HCEC 1CT (cell line): ENCODE measurements around the gene THEM5.

ENCODE experiments used
- DNase-seq: peaks from one replicate; pipeline ENCODE4 v3.0.0-alpha.2; 2017

Gene THEM5

GRCh38 chr1:151798571-151798970 is 54.9 kb downstream of the THEM5 start:
- DNase-seq, result no peak
